Mesendoderm (in vitro differentiated cells): ENCODE measurements around the gene STAC.
"Not testable (repeated sequence)": the region's sequence is repeated elsewhere in the genome, so short reads cannot be mapped to it uniquely, and the experiment has no call there.

Experiments used
- DNase-seq: peaks from one replicate; pipeline ENCODE4 v3.0.0; 2013
- H2AK5ac ChIP-seq: 2 replicates; pipeline ENCODE4 v1.6.1; 2013; ENCODE audit warnings: low read length, inconsistent platforms
- H2BK120ac ChIP-seq: 2 replicates; pipeline ENCODE4 v1.6.1; 2013; ENCODE audit warnings: low read depth, mild to moderate bottlenecking, low read length, moderate library complexity, mixed read lengths
- H2BK15ac ChIP-seq: replicated peaks from 2 replicates; pipeline ENCODE4 v1.6.1; 2013; ENCODE audit warnings: low read depth, mild to moderate bottlenecking, moderate library complexity
- H2BK5ac ChIP-seq: 2 replicates; pipeline ENCODE4 v1.6.1; 2013; ENCODE audit warnings: low read length, inconsistent platforms
- H3K18ac ChIP-seq: 2 replicates; pipeline ENCODE4 v1.6.1; 2013; ENCODE audit warnings: mild to moderate bottlenecking, low read length, mixed read lengths
- H3K23ac ChIP-seq: one replicate; pipeline ENCODE4 v1.6.1; 2013; ENCODE audit warnings: low read length
- H3K27ac ChIP-seq: 2 replicates; pipeline ENCODE4 v1.5.1; 2013; ENCODE audit warnings: low read depth, mild to moderate bottlenecking, inconsistent platforms, low read length, moderate library complexity
- H3K27me3 ChIP-seq: 2 replicates; pipeline ENCODE4 v1.6.1; 2013; ENCODE audit warnings: low read length, control low read depth, mild to moderate bottlenecking, inconsistent platforms; ENCODE audit not compliant: insufficient read depth, poor library complexity
- H3K36me3 ChIP-seq: 2 replicates; pipeline ENCODE4 v1.6.1; 2013; ENCODE audit warnings: low read length, inconsistent platforms; ENCODE audit not compliant: control insufficient read depth, insufficient read depth
- H3K4ac ChIP-seq: one replicate; pipeline ENCODE4 v1.6.1; 2013; ENCODE audit warnings: low read depth, mild to moderate bottlenecking, low read length, moderate library complexity
- H3K4me1 ChIP-seq: 2 replicates; pipeline ENCODE4 v1.6.1; 2013; ENCODE audit warnings: low read depth, low read length, inconsistent platforms; ENCODE audit not compliant: control insufficient read depth
- H3K4me2 ChIP-seq: 2 replicates; pipeline ENCODE4 v1.6.1; 2013; ENCODE audit warnings: low read length
- H3K4me3 ChIP-seq: 2 replicates; pipeline ENCODE4 v1.5.1; 2013; ENCODE audit warnings: mild to moderate bottlenecking, low read length
- H3K56ac ChIP-seq: one replicate; pipeline ENCODE4 v1.6.1; 2013; ENCODE audit warnings: low read length
- H3K79me1 ChIP-seq: 2 replicates; pipeline ENCODE4 v1.6.1; 2013; ENCODE audit warnings: low read length, inconsistent platforms
- H3K79me2 ChIP-seq: 2 replicates; pipeline ENCODE4 v1.6.1; 2013; ENCODE audit warnings: mild to moderate bottlenecking, low read length; ENCODE audit not compliant: control insufficient read depth, insufficient read depth
- H3K9ac ChIP-seq: 2 replicates; pipeline ENCODE4 v1.6.1; 2013; ENCODE audit warnings: low read length, inconsistent platforms
- H4K5ac ChIP-seq: one replicate; pipeline ENCODE4 v1.6.1; 2013; ENCODE audit warnings: low read length
- H4K8ac ChIP-seq: one replicate; pipeline ENCODE4 v1.6.1; 2013; ENCODE audit warnings: low read depth, mild to moderate bottlenecking, control low read depth, low read length, moderate library complexity
- WGBS: extraction: QIAGEN DNeasy Blood & Tissue Kit; methylation state at CpG from one replicate; pipeline ENCODE4 v1.1.7; 2013; ENCODE audit warnings: low lambda C conversion rate, missing lambda C conversion rate; ENCODE audit not compliant: insufficient coverage; ENCODE audit errors: extremely low coverage; 5-methylcytosine and 5-hydroxymethylcytosine counted together

STAC gene

GRCh38 chr3:36461597-36461996, 81.3 kb downstream of the STAC start:
- no peak for DNase-seq
- Histone ChIP-seq H2BK120ac (no peak overlapping the region), H3K18ac (no peak overlapping the region), H3K79me2 (no peaks in the 10 kb centered on the region), H3K23ac (no peak overlapping the region), H3K56ac (no peak overlapping the region), H3K4me3 (no peak overlapping the region), H3K4me2 (no peak overlapping the region), H3K27me3 (no peaks in the 10 kb centered on the region), H3K79me1 (no peaks in the 10 kb centered on the region), H3K36me3 (no peaks in the 10 kb centered on the region), H4K8ac (no peak overlapping the region), H4K5ac (no peak overlapping the region), H3K9ac (no peak overlapping the region), H3K27ac (no peak overlapping the region), H3K4ac (no peak overlapping the region), H2BK5ac (no peak overlapping the region), H2AK5ac (no peak overlapping the region), H2BK15ac (no peak overlapping the region), H3K4me1 (no peaks in the 10 kb centered on the region)
- no CpG with 5 or more reads among the region's 1 CpG for WGBS

GRCh38 chr3:36472045-36472444, 91.7 kb downstream of the STAC start:
- WGBS = no CpG with 5 or more reads among the region's 6 CpGs
- H3K27ac ChIP-seq, H3K56ac ChIP-seq, H3K36me3 ChIP-seq, H3K4ac ChIP-seq, H3K9ac ChIP-seq, DNase-seq, H3K23ac ChIP-seq, H2BK15ac ChIP-seq, H3K4me3 ChIP-seq, H4K5ac ChIP-seq, H3K4me2 ChIP-seq, H3K18ac ChIP-seq, H3K79me2 ChIP-seq, H3K4me1 ChIP-seq, H2AK5ac ChIP-seq, H4K8ac ChIP-seq, H2BK5ac ChIP-seq, H3K27me3 ChIP-seq, H3K79me1 ChIP-seq, H2BK120ac ChIP-seq: not testable (repeated sequence)

GRCh38 chr3:36475558-36475957, 95.3 kb downstream of the STAC start:
- no CpG with 5 or more reads among the region's 2 CpGs for WGBS
- no peaks in the 10 kb centered on the region for H3K27me3 ChIP-seq
- H2AK5ac ChIP-seq = no peak overlapping the region
- H3K79me1 ChIP-seq = no peaks in the 10 kb centered on the region
- H2BK120ac ChIP-seq = no peak overlapping the region
- no peak overlapping the region for H3K56ac ChIP-seq
- H3K79me2 ChIP-seq = no peaks in the 10 kb centered on the region
- H3K4me3 ChIP-seq = no peak overlapping the region
- no peak overlapping the region for H4K8ac ChIP-seq
- H3K4me2 ChIP-seq = no peak overlapping the region
- H2BK5ac ChIP-seq = no peak overlapping the region
- H3K27ac ChIP-seq = no peak overlapping the region
- no peak overlapping the region for H4K5ac ChIP-seq
- no peak overlapping the region for H3K4ac ChIP-seq
- DNase-seq = no peak
- H3K18ac ChIP-seq = no peak overlapping the region
- H2BK15ac ChIP-seq = no peak overlapping the region
- H3K4me1 ChIP-seq = no peaks in the 10 kb centered on the region
- no peaks in the 10 kb centered on the region for H3K36me3 ChIP-seq
- H3K23ac ChIP-seq = no peak overlapping the region
- no peak overlapping the region for H3K9ac ChIP-seq

- Histone ChIP-seq H3K4me2 (no peak overlapping the region), H2BK5ac (no peak overlapping the region), H3K36me3 (no peaks in the 10 kb centered on the region), H3K18ac (no peak overlapping the region), H4K8ac (no peak overlapping the region), H4K5ac (no peak overlapping the region), H3K79me2 (no peaks in the 10 kb centered on the region), H3K4me3 (no peak overlapping the region), H2BK15ac (no peak overlapping the region), H3K4ac (no peak overlapping the region), H3K56ac (no peak overlapping the region), H3K79me1 (no peaks in the 10 kb centered on the region), H3K23ac (no peak overlapping the region), H3K4me1 (no peaks in the 10 kb centered on the region), H3K27ac (no peak overlapping the region), H2BK120ac (no peak overlapping the region), H3K9ac (no peak overlapping the region), H3K27me3 (no peaks in the 10 kb centered on the region), H2AK5ac (no peak overlapping the region)
- DNase-seq = no peak
- no CpG with 5 or more reads among the region's 6 CpGs for WGBS
These were observed 96.1 kb downstream of the STAC start for GRCh38 chr3:36476286-36476942.

- Histone ChIP-seq H2BK15ac (no peak overlapping the region), H3K4me1 (no peaks in the 10 kb centered on the region), H2BK5ac (no peak overlapping the region), H3K18ac (no peak overlapping the region), H3K4ac (no peak overlapping the region), H3K23ac (no peak overlapping the region), H3K4me2 (no peak overlapping the region), H3K56ac (no peak overlapping the region), H4K5ac (no peak overlapping the region), H3K79me2 (no peaks in the 10 kb centered on the region), H4K8ac (no peak overlapping the region), H3K27ac (no peak overlapping the region), H2AK5ac (no peak overlapping the region), H2BK120ac (no peak overlapping the region), H3K4me3 (no peak overlapping the region), H3K36me3 (no peaks in the 10 kb centered on the region), H3K27me3 (no peaks in the 10 kb centered on the region), H3K79me1 (no peaks in the 10 kb centered on the region), H3K9ac (no peak overlapping the region)
- DNase-seq = no peak
- no CpG with 5 or more reads among the region's 7 CpGs for WGBS
These were observed 97.4 kb downstream of the STAC start for GRCh38 chr3:36477655-36478054.
